K562 (cell line): ENCODE data around the gene FARSA. TPM values are rescaled to one million over a fixed set of nuclear protein-coding genes. Genes with fewer than 3 reads are reported as not detected.
A peak's percentile ranks its signal among the peaks of the same experiment; 100 is the strongest.

Source experiments
- CHD7 ChIP-seq: fragments of 200-600 bp; sonication (generic); IDR thresholded peaks from one replicate; pipeline ENCODE4 v1.6.1; 2012; ENCODE audit warnings: mild to moderate bottlenecking, low read depth, low read length, inconsistent platforms
- DIDO1 ChIP-seq: fragments of 450-650 bp; IDR thresholded peaks from 2 replicates; pipeline ENCODE4 v1.6.1; 2016; ENCODE audit warnings: low read depth, missing biosample characterization, missing genetic modification characterization
- KDM2B ChIP-seq: fragments of 250-450 bp; sonication (Bioruptor Pico); IDR thresholded peaks from 2 replicates; pipeline ENCODE4 v1.8.0; 2021; ENCODE audit warnings: mild to moderate bottlenecking, moderate library complexity
- MCM5 ChIP-seq: fragments of 450-650 bp; IDR thresholded peaks from 2 replicates; pipeline ENCODE4 v1.6.1; 2016; ENCODE audit warnings: low read depth
- PHB ChIP-seq: fragments of 250-450 bp; sonication (Bioruptor Pico); IDR thresholded peaks from 2 replicates; pipeline ENCODE4 v1.5.0; 2021
- RBM22 ChIP-seq: fragments of 200-400 bp; formaldehyde crosslinking; IDR thresholded peaks from 2 replicates; pipeline ENCODE4 v1.6.1; 2018; ENCODE audit warnings: low read length, low read depth; ENCODE audit not compliant: poor library complexity, severe bottlenecking
- STAG1 ChIP-seq: sonication (generic); formaldehyde crosslinking; IDR thresholded peaks from 2 replicates; pipeline ENCODE4 v1.5.0; 2020; ENCODE audit warnings: missing genetic modification reagents, borderline replicate concordance
- TEAD1 ChIP-seq, 2 experiments: fragments of 450-650 bp in 1 of 2; sonication (generic) in 1 of 2; formaldehyde crosslinking; IDR thresholded peaks; 2 replicates each; pipeline versions ENCODE4 v1.4.0 to v1.8.0; 2020 to 2022; ENCODE audit warnings: mild to moderate bottlenecking in 2 of 2, missing genetic modification reagents in 1 of 2
- TRIM24 ChIP-seq, 2 experiments: fragments of 450-650 bp; IDR thresholded peaks; 2 replicates each; pipeline ENCODE4 v1.6.1; 2016
- WHSC1 ChIP-seq: IDR thresholded peaks from one replicate; pipeline ENCODE4 v1.6.1; 2012; ENCODE audit warnings: low read length, control low read depth, inconsistent platforms
- XRCC4 ChIP-seq: IDR thresholded peaks from one replicate; pipeline ENCODE4 v1.6.1; 2011; ENCODE audit not compliant: insufficient read depth, insufficient read length; ENCODE audit errors: extremely low read depth
- ZFP36 ChIP-seq: fragments of 150-350 bp; IDR thresholded peaks from 2 replicates; pipeline ENCODE4 v1.6.1; 2018; ENCODE audit warnings: low read length, low read depth; ENCODE audit not compliant: partially characterized antibody
- ZNF239 ChIP-seq: fragments of 250-450 bp; sonication (Bioruptor Pico); IDR thresholded peaks from 2 replicates; pipeline ENCODE4 v1.4.0; 2020; ENCODE audit warnings: mild to moderate bottlenecking
- ZNF655 ChIP-seq: fragments of 250-450 bp; sonication (Bioruptor Pico); IDR thresholded peaks from 2 replicates; pipeline ENCODE4 v1.5.0; 2021
- ZNF77 ChIP-seq: fragments of 250-450 bp; sonication (Bioruptor Pico); IDR thresholded peaks from 2 replicates; pipeline ENCODE4 v1.5.0; 2020
- polyA plus RNA-seq, 8 experiments: library from polyadenylated mRNA; depleted of rRNA in 4 of 8; stranded (reverse) in 5 of 8; unstranded in 3 of 8; fragments of >200 nt; fragmentation: Nextera tagmentation in 2 of 8; fragmentation: Illumina TruSeq in 1 of 8; extraction: Ambion mirVana in 2 of 8; extraction: Trizol in 1 of 8; gene quantifications; 2 replicates each; pipeline versions ENCODE4 v1.2.1 to v1.2.3, GENCODE V29; 2011 to 2014; ENCODE audit warnings: inconsistent platforms in 1 of 8, missing spikeins in 1 of 8
- total RNA-seq, 7 experiments: library from RNA; depleted of rRNA in 6 of 7; stranded (reverse); fragments of >200 nt in 6 of 7; fragmentation: Illumina TruSeq in 2 of 7; extraction: Trizol in 2 of 7; gene quantifications; 2 replicates each; pipeline versions ENCODE4 v1.2.1 to v1.2.3, GENCODE V29; 2011 to 2021; ENCODE audit warnings: low replicate concordance in 1 of 7
- TF ChIP-seq, protein P1 (sequence below): fragments of 450-650 bp; IDR thresholded peaks from 2 replicates; pipeline ENCODE4 v1.6.1; 2016; ENCODE audit warnings: missing biosample characterization, missing genetic modification characterization

Gene FARSA
- total and polyA plus RNA-seq, 9 of the 15 experiments (the other 6 are each of a cell fraction or from before 2014, with no cell fraction given) = 25.2 to 237 (median 89.6) TPM

DNA sequence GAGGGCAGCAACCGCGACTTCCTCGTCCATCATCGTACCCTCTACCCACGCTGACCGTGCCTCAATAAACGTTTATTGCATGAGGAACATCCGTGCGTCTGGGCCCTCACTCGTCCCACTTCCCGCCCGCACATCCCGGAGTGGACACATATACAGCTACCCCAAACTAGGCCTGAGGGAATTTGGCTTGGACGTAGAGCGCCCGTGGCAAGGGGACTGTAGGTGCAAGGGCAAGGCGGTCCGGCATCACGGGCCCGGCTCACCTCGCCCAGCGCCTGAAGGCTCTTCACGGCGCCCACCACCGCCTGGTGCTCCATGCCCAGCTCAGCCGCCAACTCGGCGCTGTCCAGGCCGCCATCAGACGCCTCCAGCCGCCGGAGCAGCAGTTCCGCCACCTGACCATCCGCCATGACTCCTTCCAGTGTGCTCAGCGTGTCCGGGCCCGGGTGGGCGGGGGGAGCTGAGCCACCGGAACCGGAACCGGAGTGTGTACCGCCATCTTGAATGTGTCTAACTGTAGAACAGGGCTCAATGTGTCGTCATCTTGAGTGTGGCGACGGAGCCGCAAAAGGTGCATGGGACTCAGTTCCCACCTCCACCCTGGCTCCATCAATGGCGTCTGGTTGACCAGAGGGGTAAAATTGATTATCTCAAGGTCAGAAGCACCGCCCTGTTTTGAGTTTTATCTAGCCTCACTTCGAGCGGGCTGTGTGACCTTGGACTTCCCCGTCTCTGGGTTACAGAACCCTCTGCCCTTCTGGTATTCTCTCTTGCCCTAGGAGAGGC is at the start of gene FARSA (continued):
- TF ChIP-seq TRIM24 (IDR thresholded peaks at IDR 0.05) (no peak), KDM2B (no peak), ZFP36 (no peak), ZNF655 (CRISPR knock-in tag) (no peak), TEAD1 (CRISPR knock-in tag; IDR thresholded peaks at IDR 0.05) (peak in 1 of 2 experiments; percentile 4; a peak in 2 of 4 replicates), PHB (CRISPR knock-in tag) (no peak), MCM5 (no peak), STAG1 (CRISPR knock-in tag) (no peak), CHD7 (no peak), DIDO1 (tag) (peak; percentile 79; the same call in 1 of the 2 replicates), XRCC4 (no peak), ZNF239 (CRISPR knock-in tag) (no peak), RBM22 (no peak), ZNF77 (no peak), WHSC1 (no peak)
- TF ChIP-seq, protein P1, sequence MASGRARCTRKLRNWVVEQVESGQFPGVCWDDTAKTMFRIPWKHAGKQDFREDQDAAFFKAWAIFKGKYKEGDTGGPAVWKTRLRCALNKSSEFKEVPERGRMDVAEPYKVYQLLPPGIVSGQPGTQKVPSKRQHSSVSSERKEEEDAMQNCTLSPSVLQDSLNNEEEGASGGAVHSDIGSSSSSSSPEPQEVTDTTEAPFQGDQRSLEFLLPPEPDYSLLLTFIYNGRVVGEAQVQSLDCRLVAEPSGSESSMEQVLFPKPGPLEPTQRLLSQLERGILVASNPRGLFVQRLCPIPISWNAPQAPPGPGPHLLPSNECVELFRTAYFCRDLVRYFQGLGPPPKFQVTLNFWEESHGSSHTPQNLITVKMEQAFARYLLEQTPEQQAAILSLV = no peak
